ENCODE results near the gene TTC22. TPM values are rescaled to one million over a fixed set of nuclear protein-coding genes. Genes with fewer than 3 reads are reported as not detected.

Gene TTC22
- polyA plus RNA-seq, 3 donors, result 0.04 TPM; not detected in 2

DNA sequence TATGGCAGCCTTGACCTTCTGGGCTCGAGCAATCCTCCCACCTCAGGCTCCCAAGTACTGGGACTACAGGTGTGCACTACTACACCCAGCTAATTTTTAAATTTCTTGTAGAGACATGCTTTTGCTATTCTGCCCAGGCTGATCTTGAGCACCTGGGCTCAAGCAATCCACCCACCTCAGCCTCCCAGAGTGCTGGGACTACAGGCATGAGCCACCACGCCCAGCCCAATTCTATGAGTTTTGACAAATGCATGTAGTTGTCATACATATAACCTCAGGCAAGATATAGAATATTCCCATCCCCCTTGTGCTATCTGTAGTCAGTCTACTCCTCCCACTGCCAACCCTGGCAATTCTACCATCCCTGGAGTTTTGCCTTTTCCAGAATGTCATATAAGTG, 38.7 kb upstream of the TTC22 start:
- H4K20me1 ChIP-seq (ENCODE audit: insufficient read depth, low read length), result no peaks in the 10 kb centered on the region
- no peaks in the 10 kb centered on the region for H3K79me2 ChIP-seq (ENCODE audit: insufficient read depth, low read length)
- no peak overlapping the region for H3K4me3 ChIP-seq (replicated peaks in 1 of 3; ENCODE audit: low read depth in 2 of 3, low read length in 3 of 3)
- intact Hi-C loops (cut with micrococcal nuclease), result no loop called here
- H3K27ac Mint-ChIP-seq, result no peak overlapping the region
- no peak overlapping the region for H3K27ac ChIP-seq (ENCODE audit: low read depth in 1 of 2, low read length in 2 of 2)
- H3K27me3 ChIP-seq (ENCODE audit: control insufficient read depth in 2 of 2, insufficient read depth in 2 of 2, low read length in 2 of 2), result no peaks in the 10 kb centered on the region
- DNase-seq, result no peak
- H2AFZ ChIP-seq (ENCODE audit: insufficient read depth, low read depth, low read length, poor library complexity, severe bottlenecking), result no peak overlapping the region
- no peaks in the 10 kb centered on the region for H3K4me1 Mint-ChIP-seq
- H3K27me3 Mint-ChIP-seq (ENCODE audit: low read depth in 3 of 3), result peaks cover 1 to 5% (median 2%) of the 10 kb centered on the region in 3 donors
- H3K36me3 ChIP-seq (replicated peaks in 1 of 2; ENCODE audit: control insufficient read depth in 1 of 2, insufficient read depth in 2 of 2, low read length in 2 of 2), result no peaks in the 10 kb centered on the region
- TF ChIP-seq, protein P1, sequence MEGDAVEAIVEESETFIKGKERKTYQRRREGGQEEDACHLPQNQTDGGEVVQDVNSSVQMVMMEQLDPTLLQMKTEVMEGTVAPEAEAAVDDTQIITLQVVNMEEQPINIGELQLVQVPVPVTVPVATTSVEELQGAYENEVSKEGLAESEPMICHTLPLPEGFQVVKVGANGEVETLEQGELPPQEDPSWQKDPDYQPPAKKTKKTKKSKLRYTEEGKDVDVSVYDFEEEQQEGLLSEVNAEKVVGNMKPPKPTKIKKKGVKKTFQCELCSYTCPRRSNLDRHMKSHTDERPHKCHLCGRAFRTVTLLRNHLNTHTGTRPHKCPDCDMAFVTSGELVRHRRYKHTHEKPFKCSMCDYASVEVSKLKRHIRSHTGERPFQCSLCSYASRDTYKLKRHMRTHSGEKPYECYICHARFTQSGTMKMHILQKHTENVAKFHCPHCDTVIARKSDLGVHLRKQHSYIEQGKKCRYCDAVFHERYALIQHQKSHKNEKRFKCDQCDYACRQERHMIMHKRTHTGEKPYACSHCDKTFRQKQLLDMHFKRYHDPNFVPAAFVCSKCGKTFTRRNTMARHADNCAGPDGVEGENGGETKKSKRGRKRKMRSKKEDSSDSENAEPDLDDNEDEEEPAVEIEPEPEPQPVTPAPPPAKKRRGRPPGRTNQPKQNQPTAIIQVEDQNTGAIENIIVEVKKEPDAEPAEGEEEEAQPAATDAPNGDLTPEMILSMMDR (IDR thresholded peaks at IDR 0.05), result no peak
- no peaks in the 10 kb centered on the region for H3K4me1 ChIP-seq (ENCODE audit: control insufficient read depth in 1 of 2, insufficient read depth in 2 of 2, low read length in 2 of 2)
- no peak overlapping the region for H3K9ac ChIP-seq (ENCODE audit: insufficient read depth, low read length, poor library complexity, severe bottlenecking)
- no peaks in the 10 kb centered on the region for H3K9me3 ChIP-seq (replicated peaks in 1 of 2; ENCODE audit: control insufficient read depth in 1 of 2, insufficient read depth in 1 of 2, low read length in 2 of 2)
- H3K36me3 Mint-ChIP-seq, result no peaks in the 10 kb centered on the region
- 10% methylated on average over 1 of the region's 2 CpGs for WGBS (ENCODE audit: insufficient coverage)
- H3K4me3 Mint-ChIP-seq, result no peak overlapping the region
- peaks cover 0 to 5% (median 2%) of the 10 kb centered on the region in 7 donors for H3K9me3 Mint-ChIP-seq
- H3K4me2 ChIP-seq (replicated peaks; ENCODE audit: extremely low read depth, low read length, poor library complexity, severe bottlenecking), result no peak overlapping the region

DNA sequence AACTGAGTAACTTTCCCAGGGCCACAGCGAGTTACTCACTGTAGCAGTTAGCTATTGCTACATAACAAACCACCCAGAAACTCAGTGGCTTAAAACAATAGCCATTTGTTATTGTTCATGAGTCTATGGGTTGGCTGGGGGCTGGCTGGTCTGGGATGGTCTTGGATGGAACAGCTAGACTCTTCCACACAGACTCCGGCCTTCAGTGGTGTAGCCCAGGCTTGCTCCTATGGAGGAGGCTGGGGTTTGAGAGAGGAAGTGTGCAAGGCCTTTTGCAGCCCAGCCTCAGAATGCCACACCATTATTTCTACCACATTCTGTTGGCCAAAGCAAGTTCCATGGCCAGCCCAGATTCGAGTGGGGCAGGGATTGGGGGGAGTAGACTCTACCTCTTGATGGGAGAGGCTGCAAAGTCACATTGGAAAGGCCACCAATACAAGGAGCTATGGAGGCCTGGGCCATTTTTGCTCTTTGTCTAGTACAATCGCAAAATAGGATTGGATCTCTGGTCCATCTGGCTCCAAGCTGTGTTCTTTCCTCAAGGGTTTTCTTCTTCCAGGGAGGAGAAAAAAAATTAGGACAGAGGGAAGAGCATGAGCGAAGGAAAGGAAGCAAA, 37.5 kb upstream of the TTC22 start:
- no peak overlapping the region for H3K4me3 Mint-ChIP-seq
- H2AFZ ChIP-seq (ENCODE audit: insufficient read depth, low read depth, low read length, poor library complexity, severe bottlenecking), result no peak overlapping the region
- H3K9me3 ChIP-seq (replicated peaks in 1 of 2; ENCODE audit: control insufficient read depth in 1 of 2, insufficient read depth in 1 of 2, low read length in 2 of 2), result no peaks in the 10 kb centered on the region
- WGBS (ENCODE audit: insufficient coverage), result 75% methylated on average over 3 of the region's 5 CpGs
- no peaks in the 10 kb centered on the region for H3K27me3 ChIP-seq (ENCODE audit: control insufficient read depth in 2 of 2, insufficient read depth in 2 of 2, low read length in 2 of 2)
- H3K36me3 Mint-ChIP-seq, result no peaks in the 10 kb centered on the region
- no peak overlapping the region for H3K9ac ChIP-seq (ENCODE audit: insufficient read depth, low read length, poor library complexity, severe bottlenecking)
- H3K79me2 ChIP-seq (ENCODE audit: insufficient read depth, low read length), result no peaks in the 10 kb centered on the region
- H3K36me3 ChIP-seq (replicated peaks in 1 of 2; ENCODE audit: control insufficient read depth in 1 of 2, insufficient read depth in 2 of 2, low read length in 2 of 2), result no peaks in the 10 kb centered on the region
- H3K4me2 ChIP-seq (replicated peaks; ENCODE audit: extremely low read depth, low read length, poor library complexity, severe bottlenecking), result no peak overlapping the region
- intact Hi-C loops (cut with micrococcal nuclease), result no loop called here
- no peaks in the 10 kb centered on the region for H4K20me1 ChIP-seq (ENCODE audit: insufficient read depth, low read length)
- TF ChIP-seq, protein P1 (IDR thresholded peaks at IDR 0.05), result no peak
- no peak overlapping the region for H3K4me3 ChIP-seq (replicated peaks in 1 of 3; ENCODE audit: low read depth in 2 of 3, low read length in 3 of 3)
- H3K27ac ChIP-seq (ENCODE audit: low read depth in 1 of 2, low read length in 2 of 2), result no peak overlapping the region
- H3K27ac Mint-ChIP-seq, result no peak overlapping the region
- H3K9me3 Mint-ChIP-seq, result peaks cover 0 to 3% (median 0%) of the 10 kb centered on the region in 7 donors
- DNase-seq, result no peak
- H3K4me1 Mint-ChIP-seq, result no peaks in the 10 kb centered on the region
- no peaks in the 10 kb centered on the region for H3K4me1 ChIP-seq (ENCODE audit: control insufficient read depth in 1 of 2, insufficient read depth in 2 of 2, low read length in 2 of 2)
- H3K27me3 Mint-ChIP-seq (ENCODE audit: low read depth in 3 of 3), result peaks cover 1 to 6% (median 2%) of the 10 kb centered on the region in 3 donors
